IPS-20b (cell line): ENCODE results near the gene ARPC5.
"Not testable (repeated sequence)": the region's sequence is repeated elsewhere in the genome, so short reads cannot be mapped to it uniquely, and the experiment has no call there.

ENCODE experiments used
- H3K27ac ChIP-seq: one replicate; pipeline ENCODE4 v1.5.1; 2013; ENCODE audit warnings: low read length
- H3K27me3 ChIP-seq: 2 replicates; pipeline ENCODE4 v1.6.1; 2013; ENCODE audit warnings: mild to moderate bottlenecking, low read length, inconsistent platforms; ENCODE audit not compliant: insufficient read depth
- H3K36me3 ChIP-seq: 2 replicates; pipeline ENCODE4 v1.6.1; 2013; ENCODE audit warnings: low read depth, mild to moderate bottlenecking, inconsistent platforms, low read length, moderate library complexity; ENCODE audit not compliant: insufficient read depth
- H3K4me1 ChIP-seq: 2 replicates; pipeline ENCODE4 v1.6.1; 2013; ENCODE audit warnings: mild to moderate bottlenecking, control low read depth, inconsistent platforms, low read length, moderate library complexity; ENCODE audit not compliant: insufficient read depth
- H3K4me3 ChIP-seq: 2 replicates; pipeline ENCODE4 v1.5.1; 2013; ENCODE audit warnings: mild to moderate bottlenecking, low read length, inconsistent platforms
- H3K9ac ChIP-seq: 2 replicates; pipeline ENCODE4 v1.6.1; 2013; ENCODE audit warnings: low read depth, mild to moderate bottlenecking, inconsistent platforms, low read length, moderate library complexity
- H3K9me3 ChIP-seq: 2 replicates; pipeline ENCODE4 v1.6.1; 2013; ENCODE audit warnings: mild to moderate bottlenecking, low read depth, low read length, inconsistent platforms; ENCODE audit not compliant: insufficient read depth

Gene ARPC5

GRCh38 chr1:183635606-183636333 lies at the start of gene ARPC5:
Gene ARPC5, minus strand, starts transcription at chr1:183635783. Its CDS starts 124 bp downstream, at chr1:183635659.
- Histone ChIP-seq H3K4me3 (peak within 1 kb of the TSS; percentile 90), H3K4me1 (peaks cover 23% of the 10 kb centered on the region; the same call in 1 of the 2 replicates), H3K27ac (peak within 1 kb of the TSS; percentile 10), H3K36me3 (peaks cover 4% of the 10 kb centered on the region), H3K9me3 (no peaks in the 10 kb centered on the region), H3K27me3 (peaks cover 19% of the 10 kb centered on the region), H3K9ac (peak within 1 kb of the TSS; percentile 84; the same call in 1 of the 2 replicates)

GRCh38 chr1:183685112-183685713 lies 49.6 kb upstream of the ARPC5 start:
- no peak overlapping the region for H3K27ac ChIP-seq
- no peaks in the 10 kb centered on the region for H3K4me1 ChIP-seq
- no peak overlapping the region for H3K9ac ChIP-seq
- no peaks in the 10 kb centered on the region for H3K27me3 ChIP-seq
- no peak overlapping the region for H3K4me3 ChIP-seq
- no peaks in the 10 kb centered on the region for H3K36me3 ChIP-seq
- no peaks in the 10 kb centered on the region for H3K9me3 ChIP-seq

- H3K4me1 ChIP-seq, H3K4me3 ChIP-seq, H3K27ac ChIP-seq, H3K9me3 ChIP-seq, H3K36me3 ChIP-seq, H3K27me3 ChIP-seq, H3K9ac ChIP-seq: not testable (repeated sequence)
Measured at GRCh38 chr1:183679363-183679762, 43.8 kb upstream of the ARPC5 start.

- Histone ChIP-seq H3K27ac (no peak overlapping the region), H3K9ac (no peak overlapping the region), H3K4me3 (no peak overlapping the region), H3K9me3 (no peaks in the 10 kb centered on the region), H3K36me3 (no peaks in the 10 kb centered on the region), H3K4me1 (no peaks in the 10 kb centered on the region), H3K27me3 (no peaks in the 10 kb centered on the region)
Measured at GRCh38 chr1:183678819-183679218, 43.2 kb upstream of the ARPC5 start.

- no peak overlapping the region for H3K4me3 ChIP-seq
- no peaks in the 10 kb centered on the region for H3K27me3 ChIP-seq
- no peaks in the 10 kb centered on the region for H3K4me1 ChIP-seq
- no peaks in the 10 kb centered on the region for H3K36me3 ChIP-seq
- H3K9ac ChIP-seq, result no peak overlapping the region
- H3K27ac ChIP-seq, result no peak overlapping the region
- H3K9me3 ChIP-seq, result no peaks in the 10 kb centered on the region
Measured at GRCh38 chr1:183676586-183677189, 41.1 kb upstream of the ARPC5 start.

GRCh38 chr1:183675883-183676585 lies 40.5 kb upstream of the ARPC5 start:
- Histone ChIP-seq H3K9ac (no peak overlapping the region), H3K27ac (no peak overlapping the region), H3K36me3 (no peaks in the 10 kb centered on the region), H3K4me1 (no peaks in the 10 kb centered on the region), H3K9me3 (peaks cover 5% of the 10 kb centered on the region; the same call in 1 of the 2 replicates), H3K27me3 (no peaks in the 10 kb centered on the region), H3K4me3 (no peak overlapping the region)

- no peak overlapping the region for H3K9ac ChIP-seq
- H3K27me3 ChIP-seq, result no peaks in the 10 kb centered on the region
Measured at GRCh38 chr1:183675381-183675780, 39.8 kb upstream of the ARPC5 start.

GRCh38 chr1:183674886-183675285 lies 39.3 kb upstream of the ARPC5 start:
- no peak overlapping the region for H3K27ac ChIP-seq
- H3K4me3 ChIP-seq, result no peak overlapping the region
- H3K27me3 ChIP-seq, result no peaks in the 10 kb centered on the region
- no peaks in the 10 kb centered on the region for H3K4me1 ChIP-seq
- H3K36me3 ChIP-seq, result no peaks in the 10 kb centered on the region
- peaks cover 8% of the 10 kb centered on the region; the same call in 1 of the 2 replicates for H3K9me3 ChIP-seq
- no peak overlapping the region for H3K9ac ChIP-seq

More at GRCh38 chr1:183675381-183675780, 39.8 kb upstream of the ARPC5 start:
- peaks cover 8% of the 10 kb centered on the region; the same call in 1 of the 2 replicates for H3K9me3 ChIP-seq
- no peak overlapping the region for H3K27ac ChIP-seq
- no peaks in the 10 kb centered on the region for H3K36me3 ChIP-seq
- no peak overlapping the region for H3K4me3 ChIP-seq
- H3K4me1 ChIP-seq, result no peaks in the 10 kb centered on the region

- Histone ChIP-seq H3K27me3 (no peaks in the 10 kb centered on the region), H3K4me1 (no peaks in the 10 kb centered on the region), H3K9ac (no peak overlapping the region), H3K4me3 (no peak overlapping the region), H3K9me3 (peaks cover 8% of the 10 kb centered on the region; the same call in 1 of the 2 replicates), H3K27ac (no peak overlapping the region), H3K36me3 (no peaks in the 10 kb centered on the region)
Measured at GRCh38 chr1:183674339-183674738, 38.8 kb upstream of the ARPC5 start.

GRCh38 chr1:183673605-183674323 lies 38.2 kb upstream of the ARPC5 start:
- H3K9ac ChIP-seq, result no peak overlapping the region
- H3K36me3 ChIP-seq, result no peaks in the 10 kb centered on the region
- no peaks in the 10 kb centered on the region for H3K4me1 ChIP-seq
- H3K27ac ChIP-seq, result no peak overlapping the region
- H3K4me3 ChIP-seq, result no peak overlapping the region
- peaks cover 8% of the 10 kb centered on the region; the same call in 1 of the 2 replicates for H3K9me3 ChIP-seq
- H3K27me3 ChIP-seq, result no peaks in the 10 kb centered on the region

- no peak overlapping the region for H3K27ac ChIP-seq
Measured at GRCh38 chr1:183670169-183670568, 34.6 kb upstream of the ARPC5 start.

More at GRCh38 chr1:183670169-183670568, 34.6 kb upstream of the ARPC5 start:
- H3K9me3 ChIP-seq, result peaks cover 8% of the 10 kb centered on the region; the same call in 1 of the 2 replicates
- no peaks in the 10 kb centered on the region for H3K27me3 ChIP-seq
- H3K4me1 ChIP-seq, result no peaks in the 10 kb centered on the region
- no peak overlapping the region for H3K9ac ChIP-seq
- no peak overlapping the region for H3K4me3 ChIP-seq
- no peaks in the 10 kb centered on the region for H3K36me3 ChIP-seq
